Smooth muscle cell (in vitro differentiated cells): ENCODE data around the gene RIOX2. TPM values are rescaled to one million over a fixed set of nuclear protein-coding genes. Genes with fewer than 3 reads are reported as not detected.

Source experiments
- DNase-seq: peaks from one replicate; lab custom pipeline; 2025; ENCODE audit not compliant: unreplicated experiment; lab: John Stamatoyannopoulos, UW
- H2AFZ ChIP-seq: fragments of 200-600 bp; sonication (generic); 2 replicates; pipeline ENCODE4 v1.6.0; 2016; ENCODE audit warnings: antibody characterized with exemption, low read depth, mild to moderate bottlenecking
- H3F3A ChIP-seq: fragments of 200-600 bp; sonication (generic); 2 replicates; pipeline ENCODE4 v1.6.0; 2017; ENCODE audit warnings: antibody characterized with exemption, low read depth
- H3K27ac ChIP-seq: fragments of 200-600 bp; sonication (generic); 2 replicates; pipeline ENCODE4 v1.5.1; 2016; ENCODE audit warnings: low read depth, mild to moderate bottlenecking
- H3K27me3 ChIP-seq: fragments of 200-600 bp; sonication (generic); 2 replicates; pipeline ENCODE4 v1.6.1; 2016; ENCODE audit warnings: low read depth, mild to moderate bottlenecking
- H3K36me3 ChIP-seq: fragments of 200-600 bp; sonication (generic); 2 replicates; pipeline ENCODE4 v1.5.1; 2016; ENCODE audit warnings: low read depth
- H3K4me1 ChIP-seq: fragments of 200-600 bp; sonication (generic); 2 replicates; pipeline ENCODE4 v1.5.1; 2016; ENCODE audit warnings: low read depth
- H3K4me2 ChIP-seq: fragments of 200-600 bp; sonication (generic); 2 replicates; pipeline ENCODE4 v1.6.0; 2016; ENCODE audit warnings: mild to moderate bottlenecking
- H3K4me3 ChIP-seq: fragments of 200-600 bp; sonication (generic); 2 replicates; pipeline ENCODE4 v1.5.1; 2016; ENCODE audit warnings: mild to moderate bottlenecking
- H3K79me2 ChIP-seq: fragments of 200-600 bp; sonication (generic); 2 replicates; pipeline ENCODE4 v1.6.0; 2016; ENCODE audit warnings: low read depth, mild to moderate bottlenecking
- H3K9ac ChIP-seq: fragments of 200-600 bp; sonication (generic); 2 replicates; pipeline ENCODE4 v1.6.0; 2016; ENCODE audit warnings: low read depth
- H3K9me3 ChIP-seq: fragments of 200-600 bp; sonication (generic); replicated peaks from 2 replicates; pipeline ENCODE4 v1.5.1; 2016; ENCODE audit warnings: low read depth
- H4K20me1 ChIP-seq: fragments of 200-600 bp; sonication (generic); 2 replicates; pipeline ENCODE4 v1.6.0; 2016; ENCODE audit warnings: low read depth
- WGBS: methylation state at CpG from one replicate; pipeline ENCODE4 v1.1.7; 2016; ENCODE audit warnings: low lambda C conversion rate; 5-methylcytosine and 5-hydroxymethylcytosine counted together
- polyA plus RNA-seq: library from polyadenylated mRNA; unstranded; fragments of >200 nt; fragmentation: Nextera tagmentation; extraction: Ambion mirVana; gene quantifications from 2 replicates; pipeline ENCODE4 v1.2.1, GENCODE V29; 2016
- total RNA-seq: library from RNA; depleted of rRNA; stranded (reverse); fragments of >200 nt; gene quantifications from 2 replicates; pipeline ENCODE4 v1.2.3, GENCODE V29; 2014
- TF ChIP-seq, protein P1 (sequence below): fragments of 200-600 bp; sonication (generic); IDR thresholded peaks from 2 replicates; pipeline ENCODE4 v1.5.1; 2017; ENCODE audit warnings: borderline replicate concordance, mild to moderate bottlenecking, antibody characterized with exemption; ENCODE audit not compliant: insufficient read depth, poor library complexity, severe bottlenecking

Gene RIOX2
- total and polyA plus RNA-seq, 2 experiments from 2014 or later = 14.6 to 17.8 TPM

DNA sequence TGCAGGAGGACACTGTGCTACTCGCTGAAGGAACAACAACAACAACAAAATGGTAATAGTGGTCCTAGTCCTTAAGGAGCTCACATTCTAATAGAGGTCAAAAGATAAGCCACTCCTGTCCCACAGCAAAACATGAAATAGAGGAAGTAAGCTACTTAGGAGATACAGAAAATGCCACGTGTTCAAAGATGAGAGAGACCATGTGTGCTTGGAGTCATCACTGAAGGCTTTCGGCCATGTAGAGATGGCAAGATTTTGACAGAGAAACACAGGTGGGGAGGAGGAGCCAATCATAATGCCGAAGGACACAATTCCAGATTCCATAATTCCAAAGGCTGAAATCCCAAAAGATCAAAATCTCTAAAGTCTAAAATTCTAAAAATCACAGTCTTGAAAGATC, 24.8 kb upstream of the RIOX2 start:
- Histone ChIP-seq H3K4me3 (no peak overlapping the region), H3F3A (no peaks in the 10 kb centered on the region), H3K27me3 (no peaks in the 10 kb centered on the region), H3K4me1 (no peaks in the 10 kb centered on the region), H3K27ac (no peak overlapping the region), H4K20me1 (no peaks in the 10 kb centered on the region), H3K9me3 (no peaks in the 10 kb centered on the region), H3K79me2 (no peaks in the 10 kb centered on the region), H3K9ac (no peak overlapping the region), H2AFZ (no peak overlapping the region), H3K4me2 (no peak overlapping the region), H3K36me3 (no peaks in the 10 kb centered on the region)
- TF ChIP-seq, protein P1, sequence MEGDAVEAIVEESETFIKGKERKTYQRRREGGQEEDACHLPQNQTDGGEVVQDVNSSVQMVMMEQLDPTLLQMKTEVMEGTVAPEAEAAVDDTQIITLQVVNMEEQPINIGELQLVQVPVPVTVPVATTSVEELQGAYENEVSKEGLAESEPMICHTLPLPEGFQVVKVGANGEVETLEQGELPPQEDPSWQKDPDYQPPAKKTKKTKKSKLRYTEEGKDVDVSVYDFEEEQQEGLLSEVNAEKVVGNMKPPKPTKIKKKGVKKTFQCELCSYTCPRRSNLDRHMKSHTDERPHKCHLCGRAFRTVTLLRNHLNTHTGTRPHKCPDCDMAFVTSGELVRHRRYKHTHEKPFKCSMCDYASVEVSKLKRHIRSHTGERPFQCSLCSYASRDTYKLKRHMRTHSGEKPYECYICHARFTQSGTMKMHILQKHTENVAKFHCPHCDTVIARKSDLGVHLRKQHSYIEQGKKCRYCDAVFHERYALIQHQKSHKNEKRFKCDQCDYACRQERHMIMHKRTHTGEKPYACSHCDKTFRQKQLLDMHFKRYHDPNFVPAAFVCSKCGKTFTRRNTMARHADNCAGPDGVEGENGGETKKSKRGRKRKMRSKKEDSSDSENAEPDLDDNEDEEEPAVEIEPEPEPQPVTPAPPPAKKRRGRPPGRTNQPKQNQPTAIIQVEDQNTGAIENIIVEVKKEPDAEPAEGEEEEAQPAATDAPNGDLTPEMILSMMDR = no peak
- no peak for DNase-seq
- WGBS = 93% methylated on average over 4 of the region's 4 CpGs

DNA sequence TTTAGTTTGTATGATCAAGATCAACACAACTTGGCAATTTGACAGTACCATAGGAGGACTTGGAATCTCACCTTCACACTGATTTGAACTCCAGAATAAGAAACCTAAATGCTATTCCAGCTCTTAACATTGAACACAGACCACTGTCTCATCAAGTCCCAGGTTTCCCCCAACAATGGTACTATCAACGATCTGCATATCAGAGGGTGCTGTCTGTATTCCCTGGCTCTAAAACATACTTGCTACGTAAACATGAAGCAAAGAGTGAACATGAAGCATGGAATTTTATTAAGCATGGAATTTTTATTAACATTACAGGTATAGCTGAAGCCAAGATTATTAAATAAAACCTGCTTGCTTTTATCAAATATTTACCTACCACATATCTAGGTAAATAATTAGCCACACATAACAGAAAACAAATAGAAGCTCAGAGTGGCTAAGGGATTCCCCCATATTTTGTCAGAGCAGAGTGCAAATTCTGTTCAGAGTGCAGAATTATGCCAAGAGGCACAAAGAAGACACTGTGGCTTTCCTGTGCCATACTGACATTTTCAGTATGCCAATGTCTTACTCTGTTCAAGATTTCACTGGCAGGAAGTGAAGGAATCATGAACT, 22.2 kb upstream of the RIOX2 start:
- Histone ChIP-seq H3K27ac (no peak overlapping the region), H3K27me3 (no peaks in the 10 kb centered on the region), H3K9ac (no peak overlapping the region), H3K4me3 (no peak overlapping the region), H3K9me3 (no peaks in the 10 kb centered on the region), H2AFZ (no peak overlapping the region), H3K4me2 (no peak overlapping the region), H3K4me1 (no peaks in the 10 kb centered on the region), H3K79me2 (no peaks in the 10 kb centered on the region), H3F3A (no peaks in the 10 kb centered on the region), H4K20me1 (no peaks in the 10 kb centered on the region), H3K36me3 (no peaks in the 10 kb centered on the region)
- WGBS = 89% methylated on average over 2 of the region's 2 CpGs
- no peak for DNase-seq
- TF ChIP-seq, protein P1 = no peak

DNA sequence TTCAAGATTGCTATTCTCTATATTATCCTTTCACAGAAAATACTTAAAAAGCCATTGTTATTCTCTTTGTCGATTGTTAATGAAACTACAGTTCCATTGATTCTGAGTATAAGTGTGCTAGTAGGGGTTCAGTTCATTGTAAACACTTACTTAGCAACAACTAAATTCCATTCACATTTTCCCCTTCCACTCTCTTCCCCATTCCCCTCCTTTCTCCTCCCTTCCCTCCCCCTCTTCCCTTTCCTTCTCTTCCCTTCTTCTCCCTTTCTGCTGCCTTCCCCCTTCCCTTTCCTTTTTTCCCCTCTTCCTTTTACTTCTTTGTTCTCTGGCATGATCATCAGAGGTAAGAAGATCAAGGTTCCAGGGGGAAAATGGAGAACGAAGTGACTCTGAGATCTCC, 21.3 kb upstream of the RIOX2 start:
- Histone ChIP-seq H3F3A (no peaks in the 10 kb centered on the region), H3K27ac (no peak overlapping the region), H3K4me1 (no peaks in the 10 kb centered on the region), H3K9ac (no peak overlapping the region), H3K4me2 (no peak overlapping the region), H3K36me3 (no peaks in the 10 kb centered on the region), H3K9me3 (no peaks in the 10 kb centered on the region), H2AFZ (no peak overlapping the region), H3K27me3 (no peaks in the 10 kb centered on the region), H4K20me1 (no peaks in the 10 kb centered on the region), H3K79me2 (no peaks in the 10 kb centered on the region), H3K4me3 (no peak overlapping the region)
- TF ChIP-seq, protein P1 = no peak
- DNase-seq = no peak
- 73% methylated on average over 2 of the region's 2 CpGs for WGBS

DNA sequence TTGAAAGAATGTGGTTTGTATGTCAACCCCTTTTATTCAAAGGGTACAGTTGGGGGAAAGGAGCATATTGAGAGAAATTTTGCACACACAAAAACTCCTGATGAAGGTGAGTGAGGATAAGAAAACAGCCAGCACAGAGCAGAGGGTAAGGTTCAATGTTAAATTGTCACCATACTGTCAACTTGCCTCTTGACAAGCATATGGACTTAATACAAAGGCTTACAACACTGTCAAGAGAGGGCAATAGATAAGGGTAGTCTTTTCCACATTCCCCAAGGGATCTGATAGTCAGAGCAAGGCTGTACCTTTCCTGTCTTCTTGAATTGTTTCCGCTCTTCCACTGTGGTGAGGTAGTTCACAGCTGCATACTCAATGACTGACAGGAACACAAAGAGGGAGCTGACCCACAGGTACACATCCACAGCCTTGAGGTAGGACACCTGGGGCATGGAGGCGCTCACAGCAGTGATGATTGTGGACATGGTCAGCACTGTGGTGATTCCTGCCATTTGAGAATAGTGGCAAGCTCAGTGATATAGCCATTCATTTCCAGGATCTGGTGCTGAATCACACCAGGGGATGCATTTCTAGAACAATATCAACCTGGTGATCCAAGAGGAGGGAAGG, 20.4 kb upstream of the RIOX2 start:
- no peaks in the 10 kb centered on the region for H3K4me1 ChIP-seq
- H3K9ac ChIP-seq = no peak overlapping the region
- TF ChIP-seq, protein P1 = no peak
- no peak for DNase-seq
- H2AFZ ChIP-seq = no peak overlapping the region
- H3K9me3 ChIP-seq = no peaks in the 10 kb centered on the region
- no peak overlapping the region for H3K4me2 ChIP-seq
- H3K27ac ChIP-seq = no peak overlapping the region
- H3K79me2 ChIP-seq = no peaks in the 10 kb centered on the region
- no peak overlapping the region for H3K4me3 ChIP-seq
- H4K20me1 ChIP-seq = no peaks in the 10 kb centered on the region
- H3K36me3 ChIP-seq = no peaks in the 10 kb centered on the region
- WGBS = 86% methylated on average over 2 of the region's 2 CpGs
- H3F3A ChIP-seq = no peaks in the 10 kb centered on the region
- no peaks in the 10 kb centered on the region for H3K27me3 ChIP-seq
